OCI-LY3 (cell line): ENCODE results near the gene TMEM41B.

Source experiments
- CTCF ChIP-seq: fragments of 200-600, 300-600 bp; sonication (generic); IDR thresholded peaks from 2 replicates; pipeline ENCODE4 v1.5.1; 2014; ENCODE audit warnings: antibody characterized with exemption, low read length, low read depth
- EZH2phosphoT487 ChIP-seq: fragments of 200-600 bp; shearing (Covaris generic); IDR thresholded peaks from 2 replicates; pipeline ENCODE4 v1.6.1; 2018; ENCODE audit warnings: antibody characterized with exemption, mixed run types, low read depth

DNA sequence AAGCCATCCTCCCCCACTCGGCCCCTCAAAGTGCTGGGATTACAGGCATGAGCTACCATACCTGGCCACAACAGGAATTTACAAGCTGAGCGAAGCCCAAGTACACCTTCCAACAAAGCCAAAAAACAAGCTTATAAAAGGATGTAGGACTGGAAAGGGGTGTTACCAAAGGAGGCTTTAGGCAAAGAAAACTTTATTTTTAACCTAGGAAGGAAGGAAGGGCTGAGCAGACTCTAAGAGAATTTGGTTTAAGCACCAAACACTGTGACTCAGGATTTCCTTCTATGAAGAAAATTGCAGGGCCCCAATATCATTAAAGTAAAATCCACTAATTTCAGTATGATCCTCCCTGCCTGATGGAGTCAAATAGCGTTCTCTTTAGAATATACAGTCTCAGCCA is 61.3 kb downstream of the TMEM41B start:
- TF ChIP-seq CTCF (no peak), EZH2phosphoT487 (no peak)
